ENCODE data around the gene COPS4.

GRCh38 chr4:83110223-83110945 lies 75.4 kb downstream of the COPS4 start:
- TF ChIP-seq CTCF (IDR thresholded peaks at IDR 0.05) (peak; percentile 36 to 78 (median 54)), POLR2A (IDR thresholded peaks at IDR 0.05) (no peak)
